ENCODE data around the gene TLE7. TPM values are rescaled to one million over a fixed set of nuclear protein-coding genes. Genes with fewer than 3 reads are reported as not detected.

Gene TLE7
- total and polyA plus RNA-seq, 2 of the 4 experiments (the other 2 are of a cell fraction) = not detected

GRCh38 chr16:71461686-71462648 is 20.1 kb upstream of the TLE7 start, which contains the start of gene ZNF23:
Gene ZNF23, minus strand, starts transcription at chr16:71462247. Its CDS starts 5,451 bp downstream, at chr16:71456796.
- ChIA-PET POLR2A (ENCODE audit: unreplicated experiment) (interaction anchor here (1.0 to 1.1 kb wide), 2 partner anchors 12 to 17 kb away, joined by 4 to 6 read pairs; no protein-coding TSS in a partner anchor), CTCF (interaction anchor here (1.1 kb wide), 1 partner anchor 149 kb away, joined by 3 read pairs; no protein-coding TSS in a partner anchor)
- Histone ChIP-seq H2AK9ac (replicated peaks; ENCODE audit: low read depth, low read length, poor library complexity) (peak within 1 kb of the TSS; percentile 97), H3K4me2 (ENCODE audit: low read depth, low read length) (peak within 1 kb of the TSS; percentile 80), H3K4me1 (ENCODE audit: control insufficient read depth, insufficient read depth, low read length) (peaks cover 6% of the 10 kb centered on the region), H3K9ac (ENCODE audit: low read depth, low read length) (peak within 1 kb of the TSS; percentile 89), H3K23ac (ENCODE audit: low read depth, low read length) (peak within 1 kb of the TSS; percentile 95), H3K4ac (ENCODE audit: low read depth, low read length) (peak within 1 kb of the TSS; percentile 98), H2AFZ (replicated peaks; ENCODE audit: low read length, poor library complexity) (peak within 1 kb of the TSS; percentile 100), H2BK15ac (ENCODE audit: low read depth, low read length) (peak within 1 kb of the TSS; percentile 79; the same call in 2 of the 3 replicates), H3K79me1 (ENCODE audit: low read depth in 1 of 2, low read length in 2 of 2) (peaks cover 12 to 38% of the 10 kb centered on the region in 2 experiments), H2BK5ac (ENCODE audit: low read depth, low read length, poor library complexity, severe bottlenecking) (peak within 1 kb of the TSS; percentile 90), H3K56ac (ENCODE audit: extremely low read depth, insufficient read depth, low read length) (peak within 1 kb of the TSS; percentile 91), H3K27me3 (ENCODE audit: control insufficient read depth, insufficient read depth, low read length) (no peaks in the 10 kb centered on the region), H3K9me3 (ENCODE audit: control insufficient read depth, insufficient read depth, low read length) (no peaks in the 10 kb centered on the region), H3K18ac (ENCODE audit: low read depth, low read length) (peak within 1 kb of the TSS; percentile 57), H3K14ac (replicated peaks; ENCODE audit: low read depth, low read length) (peak within 1 kb of the TSS; percentile 96), H3K36me3 (ENCODE audit: control insufficient read depth, insufficient read depth, low read length) (no peaks in the 10 kb centered on the region), H4K20me1 (ENCODE audit: insufficient read depth, low read length) (peaks cover 4% of the 10 kb centered on the region; the same call in 1 of the 2 replicates), H4K5ac (ENCODE audit: low read depth, low read length) (peak within 1 kb of the TSS; percentile 94), H3K9me1 (ENCODE audit: insufficient read depth, low read length) (0 out of 2 replicates have a peak, but pooled peaks cover 3% of the 10 kb centered on the region), H2BK120ac (ENCODE audit: low read depth, low read length) (peak within 1 kb of the TSS; percentile 88), H3K4me3 (ENCODE audit: insufficient read depth, low read depth, low read length) (peak within 1 kb of the TSS; percentile 83), H3K27ac (ENCODE audit: insufficient read depth, low read length) (peak within 1 kb of the TSS; percentile 92), H2BK20ac (ENCODE audit: low read depth, low read length) (peak within 1 kb of the TSS; percentile 37), H4K91ac (ENCODE audit: insufficient read depth, low read depth, low read length) (peak within 1 kb of the TSS; percentile 96), H2AK5ac (ENCODE audit: low read depth, low read length) (peak within 1 kb of the TSS; percentile 96), H4K8ac (ENCODE audit: low read depth in 2 of 2, low read length in 2 of 2) (peak within 1 kb of the TSS; percentile 82 to 97)
- TF ChIP-seq BHLHE40 (IDR thresholded peaks at IDR 0.05; ENCODE audit: low read depth, low read length) = peak; percentile 65
- peak; percentile 48 for TF ChIP-seq MXI1 (IDR thresholded peaks at IDR 0.05; ENCODE audit: borderline replicate concordance, low read depth, low read length)
- TF ChIP-seq CEBPB (IDR thresholded peaks at IDR 0.05; ENCODE audit: low read depth, low read length) = no peak
- TF ChIP-seq NFE2L2 (IDR thresholded peaks at IDR 0.05; ENCODE audit: low read depth, low read length) = no peak
- peak; percentile 86 for TF ChIP-seq POLR2A (IDR thresholded peaks at IDR 0.05; ENCODE audit: low read depth, low read length)
- 0 out of 2 replicates have a peak, but pooled peaks have one; percentile 14 for TF ChIP-seq FOS (IDR thresholded peaks at IDR 0.05; ENCODE audit: low read depth, low read length)
- peak; percentile 49; the same call in 1 of the 2 replicates for TF ChIP-seq MAZ (IDR thresholded peaks at IDR 0.05; ENCODE audit: borderline replicate concordance, low read depth, low read length)
- intact Hi-C loops (cut with micrococcal nuclease) = loop anchor here (1.0 kb wide), 1 partner anchor 22 kb away; no protein-coding TSS in a partner anchor
- 1% methylated on average over 24 of the region's 52 CpGs; no CpG with 5 or more reads in 1 of the 2 experiments for WGBS, 2 experiments (ENCODE audit: extremely low coverage in 2 of 2, insufficient read length in 1 of 2)
- in situ Hi-C loops (cut with MboI; ENCODE audit: low sequenced_read_pairs) = no loop called here
- BruUV-seq (replicated peaks) = TSS peak; percentile 68
- dilution Hi-C loops (cut with HindIII; ENCODE audit: low sequenced_read_pairs, unreplicated experiment) = no loop called here
- DNase-seq (peak; percentile 74), ATAC-seq (ENCODE audit: low read depth) (peak; percentile 97)
